Stimulated activated CD8-positive, alpha-beta memory T cell treated with anti-CD3 and anti-CD28 coated beads, Interleukin-15, amount 100 ng/mL, for 4 hours (primary cell): ENCODE data around the gene PIP5KL1.
A peak's percentile ranks its signal among the peaks of the same experiment; 100 is the strongest.

Experiments used
- DNase-seq, 2 donors: peaks; one replicate each; pipeline ENCODE4 v3.0.0-alpha.2; 2020; ENCODE audit warnings: low read depth in 2 of 2

PIP5KL1 gene

GRCh38 chr9:127968700-127969383, 38.3 kb upstream of the PIP5KL1 start:
- DNase-seq: no peak

GRCh38 chr9:127968042-127968441, 37.5 kb upstream of the PIP5KL1 start:
- DNase-seq: no peak

DNA sequence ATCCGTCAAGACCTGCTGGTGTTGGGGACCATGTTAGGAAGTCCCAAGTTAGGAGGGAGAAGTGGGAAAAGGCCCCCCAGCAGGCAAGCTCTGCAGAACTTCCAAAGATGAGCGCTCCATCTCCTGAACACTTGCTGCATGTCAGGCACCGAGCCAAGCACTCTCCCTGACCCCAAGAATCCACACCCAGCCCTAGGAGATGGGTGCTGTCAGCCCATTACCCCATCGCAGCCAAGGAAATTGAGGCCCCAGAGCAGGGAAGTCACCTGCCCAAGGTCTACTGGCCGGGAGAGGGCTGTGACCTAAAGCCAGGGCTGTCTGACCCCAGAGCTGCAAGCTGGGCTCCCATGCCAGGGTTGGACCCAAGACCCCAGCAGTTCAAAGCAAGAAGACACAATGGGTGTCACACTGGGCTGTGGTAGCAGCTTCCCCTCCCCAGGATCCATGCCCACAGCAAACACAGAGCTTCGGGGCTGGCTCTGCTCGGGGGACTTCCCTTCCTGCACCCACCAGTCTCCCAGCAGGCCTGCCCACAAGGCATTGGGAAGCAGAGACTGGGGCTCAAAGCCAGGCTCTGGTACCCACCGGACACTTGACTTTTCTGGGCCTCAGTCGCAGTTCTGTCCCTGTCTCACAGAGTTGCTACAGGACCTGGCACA, 36.7 kb upstream of the PIP5KL1 start:
- no peak for DNase-seq

- DNase-seq: no peak
Observed at GRCh38 chr9:127966416-127967150, 36.0 kb upstream of the PIP5KL1 start.

- no peak for DNase-seq
Observed at GRCh38 chr9:127965953-127966352, 35.4 kb upstream of the PIP5KL1 start.

DNA sequence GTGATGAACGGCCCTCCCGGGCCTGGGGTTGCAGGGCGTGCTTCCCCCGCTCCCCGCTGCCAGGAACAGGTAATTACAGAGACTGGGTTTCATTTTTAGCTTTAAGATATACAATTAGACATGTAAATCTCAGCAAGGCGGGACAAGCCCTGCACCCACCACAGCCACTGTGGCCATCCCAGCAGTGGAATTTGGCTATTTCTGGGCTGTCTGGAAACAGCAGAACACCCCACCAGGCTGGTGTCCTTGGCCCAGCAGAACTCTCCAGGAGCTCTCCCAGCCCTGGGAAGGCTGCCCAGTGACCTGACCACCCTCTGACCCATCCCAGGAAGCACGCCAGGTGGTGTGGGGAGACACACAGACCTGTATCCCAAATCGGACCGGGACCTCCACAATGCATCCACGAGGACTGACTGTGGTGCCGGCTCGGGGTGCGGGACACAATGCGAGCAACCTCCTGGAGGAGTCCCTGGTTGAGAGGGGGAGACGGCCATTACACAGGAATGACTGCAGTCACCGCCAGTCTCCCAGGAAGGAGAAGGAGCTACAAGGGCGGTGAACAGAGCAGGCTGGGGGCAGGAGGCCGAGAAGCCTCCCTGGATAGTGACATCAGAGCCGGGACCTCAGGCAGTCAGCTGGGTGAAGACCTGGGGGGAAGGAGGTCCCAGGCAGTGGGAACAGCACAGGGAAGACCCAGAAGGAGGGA, 32.9 kb upstream of the PIP5KL1 start:
- DNase-seq: no peak

- no peak for DNase-seq
Observed at GRCh38 chr9:127963041-127963358, 32.4 kb upstream of the PIP5KL1 start.

DNA sequence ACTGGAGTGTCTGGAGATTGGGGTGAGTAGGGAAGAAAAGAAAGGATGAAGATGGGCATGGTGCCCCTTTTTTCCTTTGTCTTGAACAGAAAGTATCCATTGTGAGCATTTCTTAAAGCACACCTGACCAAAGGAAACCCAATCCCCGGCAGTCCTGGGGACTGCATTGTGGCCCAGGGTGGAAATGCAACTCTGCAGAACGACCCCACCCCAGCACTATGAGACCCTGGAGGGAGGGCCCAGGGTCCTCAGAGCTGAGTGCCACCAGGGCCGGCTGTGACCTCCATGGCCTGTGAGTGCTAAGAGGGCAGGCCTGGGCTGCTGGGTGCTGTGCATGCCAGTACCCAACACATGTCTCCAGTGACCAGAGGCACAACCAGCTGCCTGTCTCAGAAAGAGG, 31.7 kb upstream of the PIP5KL1 start:
- DNase-seq: no peak

DNA sequence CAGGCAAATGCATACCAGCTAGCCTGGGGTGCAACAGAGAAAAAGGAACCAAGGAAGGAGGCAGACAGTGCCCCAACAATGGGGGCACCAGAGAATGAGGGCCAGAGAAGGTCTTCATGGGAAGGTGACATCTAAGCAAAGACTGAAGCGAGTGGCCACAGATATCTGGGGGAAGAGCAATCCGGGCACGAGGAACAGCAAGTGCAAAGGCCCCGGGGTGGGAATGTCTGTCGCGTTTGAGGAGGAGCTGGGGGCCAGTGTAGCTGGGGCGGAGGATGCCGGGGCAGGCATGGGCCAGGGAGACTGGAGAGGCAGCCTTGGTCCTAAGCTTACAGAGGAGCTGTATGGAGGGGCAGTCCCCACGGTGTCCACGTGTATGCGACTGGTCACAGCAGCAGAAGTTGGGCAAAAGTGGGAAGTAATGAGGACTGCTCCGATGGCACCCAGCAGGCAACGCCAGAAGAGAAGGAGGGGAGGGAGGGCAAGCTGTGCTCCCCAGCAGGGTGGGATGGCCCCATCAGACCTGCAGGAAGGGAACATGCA, 31.1 kb upstream of the PIP5KL1 start:
- DNase-seq: no peak

GRCh38 chr9:127961155-127961490, 30.5 kb upstream of the PIP5KL1 start:
- no peak for DNase-seq

GRCh38 chr9:127960410-127961154, 30.0 kb upstream of the PIP5KL1 start:
- no peak for DNase-seq

DNA sequence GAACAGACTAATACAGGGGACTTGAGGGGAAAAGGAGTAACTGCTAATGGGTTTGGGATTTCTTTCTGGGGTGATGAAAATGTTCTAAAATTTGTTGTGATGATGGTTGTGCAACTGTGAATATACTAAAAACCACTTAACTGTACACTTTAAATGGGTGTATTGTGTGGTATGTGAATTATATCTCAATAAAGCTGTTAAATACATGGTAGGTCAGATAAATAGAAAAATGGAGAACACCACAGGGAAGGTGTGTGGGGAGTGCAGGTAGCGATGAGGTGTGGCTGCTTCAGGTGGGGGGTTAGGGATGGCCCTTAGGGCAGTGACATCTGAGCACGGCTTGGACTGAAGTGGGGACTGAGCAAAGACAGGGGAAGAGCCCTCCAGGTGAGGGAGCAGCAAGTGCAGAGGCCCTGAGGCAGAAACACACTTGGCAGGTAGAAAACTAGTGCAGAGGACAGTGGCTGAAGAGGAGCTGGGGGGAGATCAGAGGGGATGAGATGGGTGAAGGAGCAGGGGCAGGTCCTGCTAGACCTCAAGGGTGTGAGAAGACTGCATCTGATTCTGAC, 29.3 kb upstream of the PIP5KL1 start:
- no peak for DNase-seq

DNA sequence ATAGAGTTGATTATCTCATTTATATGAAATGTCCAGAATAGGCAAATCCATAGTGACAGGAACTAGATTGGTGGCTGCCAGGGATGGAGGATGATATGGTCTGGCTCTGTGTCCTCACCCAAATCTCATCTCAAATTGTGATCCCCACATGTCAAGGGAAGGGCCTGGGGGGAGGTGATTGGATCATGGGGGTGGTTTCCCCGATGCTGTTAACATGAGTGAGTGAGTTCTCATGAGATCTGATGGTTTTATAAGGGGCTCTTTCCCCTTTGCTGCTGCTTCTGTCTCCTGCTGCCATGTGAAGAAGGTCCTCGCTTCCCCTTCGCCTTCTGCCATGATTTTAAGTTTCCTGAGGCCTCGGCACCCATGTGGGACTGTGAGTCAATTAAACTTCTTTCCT, 28.8 kb upstream of the PIP5KL1 start:
- no peak for DNase-seq

DNA sequence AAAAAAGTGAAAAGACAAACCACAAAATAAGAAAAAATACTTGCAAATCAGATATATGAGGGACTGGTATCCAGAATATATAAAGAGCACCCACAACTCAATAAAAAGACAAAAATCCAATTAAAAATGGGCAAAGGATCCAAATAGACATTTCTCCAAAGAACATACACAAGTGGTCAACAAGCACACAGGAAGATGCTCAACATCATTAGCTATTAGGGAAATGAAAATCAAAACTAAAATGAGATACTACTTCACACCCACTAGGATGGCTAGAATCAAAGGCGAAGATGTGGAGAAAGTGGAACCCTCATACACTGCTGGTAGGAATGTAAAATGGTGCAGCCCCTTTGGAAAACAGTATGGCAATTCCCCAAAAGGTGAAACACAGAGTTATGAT, 28.2 kb upstream of the PIP5KL1 start:
- DNase-seq: no peak

- peak; percentile 67 to 86 for DNase-seq
Observed at GRCh38 chr9:127955294-127956015, 24.9 kb upstream of the PIP5KL1 start.

- no peak for DNase-seq
Observed at GRCh38 chr9:127954831-127955293, 24.3 kb upstream of the PIP5KL1 start.

- DNase-seq: no peak
Observed at GRCh38 chr9:127953768-127954505, 23.4 kb upstream of the PIP5KL1 start.

DNA sequence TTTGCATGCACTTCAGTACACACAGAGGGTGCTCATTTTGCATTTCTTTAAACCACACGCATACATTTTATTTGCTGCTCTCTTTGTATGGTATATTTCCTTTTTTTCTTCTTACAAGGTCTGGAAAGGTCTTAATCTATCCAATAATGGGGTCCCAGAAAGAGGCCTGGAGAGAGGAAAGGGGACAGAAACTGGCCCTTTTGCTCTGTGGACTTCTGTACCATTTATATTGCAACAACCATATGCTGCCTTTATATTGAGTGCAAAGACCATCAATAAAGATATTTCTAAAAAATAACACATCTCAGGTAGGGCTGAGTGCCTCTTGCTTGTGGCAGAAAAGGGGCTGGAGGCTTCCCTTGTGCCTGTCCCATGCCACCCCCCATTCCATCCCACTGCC, 22.6 kb upstream of the PIP5KL1 start:
- no peak for DNase-seq

- DNase-seq: no peak
Observed at GRCh38 chr9:127950513-127951289, 20.1 kb upstream of the PIP5KL1 start.
